ENCODE measurements around the gene DBNDD2.
A peak's percentile ranks its signal among the peaks of the same experiment; 100 is the strongest.

DBNDD2 gene

DNA sequence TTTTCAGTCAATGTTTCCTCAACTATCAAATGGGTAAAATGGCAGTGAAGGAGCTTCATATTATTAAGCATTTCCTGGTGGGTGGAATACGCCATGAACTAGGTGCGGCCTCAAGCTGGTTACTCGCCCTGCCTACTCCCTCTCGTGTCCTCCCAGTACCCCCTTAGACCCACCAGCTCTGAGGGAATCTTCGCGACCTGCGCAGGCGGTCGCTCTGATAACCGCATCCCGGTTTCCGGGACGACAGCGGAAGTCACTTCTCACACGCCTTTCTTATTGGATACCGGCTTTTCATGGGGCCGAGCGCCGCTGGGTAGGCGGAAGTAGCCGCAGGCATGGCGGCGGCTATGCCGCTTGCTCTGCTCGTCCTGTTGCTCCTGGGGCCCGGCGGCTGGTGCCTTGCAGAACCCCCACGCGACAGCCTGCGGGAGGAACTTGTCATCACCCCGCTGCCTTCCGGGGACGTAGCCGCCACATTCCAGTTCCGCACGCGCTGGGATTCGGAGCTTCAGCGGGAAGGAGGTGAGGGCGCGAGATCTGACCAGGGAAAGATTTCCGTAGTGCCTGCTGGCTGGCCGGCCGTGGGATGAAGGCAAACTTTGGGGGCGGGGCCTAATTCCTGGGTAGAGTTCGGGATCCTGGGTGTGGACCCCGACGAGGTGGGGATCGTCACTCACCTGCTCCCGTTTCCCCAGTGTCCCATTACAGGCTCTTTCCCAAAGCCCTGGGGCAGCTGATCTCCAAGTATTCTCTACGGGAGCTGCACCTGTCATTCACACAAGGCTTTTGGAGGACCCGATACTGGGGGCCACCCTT lies 7.9 kb downstream of the DBNDD2 start, which contains the start of gene PIGT:
PIGT (plus strand) TSS at position 320 of the 816 bp plus-strand sequence; CDS start at position 336, 16 bp downstream.
- DNase-seq (ENCODE audit: low spot score): peak; percentile 93

DNA sequence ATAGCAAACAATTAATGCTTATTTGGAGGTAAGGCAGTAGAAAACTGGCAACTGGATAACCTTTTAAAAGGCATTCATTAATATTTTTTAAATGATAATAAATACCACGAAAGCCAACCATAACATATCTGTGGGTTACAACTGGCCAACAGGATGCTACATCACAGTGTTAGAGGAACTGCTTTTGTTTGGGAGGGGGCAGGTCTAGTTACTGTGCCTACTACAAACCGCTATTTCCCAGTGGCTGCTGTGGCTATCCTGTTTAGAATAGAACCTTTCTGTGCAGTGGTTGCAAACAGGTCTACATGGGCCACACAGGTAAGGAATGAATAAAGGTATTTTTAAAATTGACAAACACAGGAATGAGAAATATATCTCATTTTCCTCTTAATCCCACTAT lies 8.8 kb downstream of the DBNDD2 start:
- no peak for DNase-seq (ENCODE audit: low spot score)

DNA sequence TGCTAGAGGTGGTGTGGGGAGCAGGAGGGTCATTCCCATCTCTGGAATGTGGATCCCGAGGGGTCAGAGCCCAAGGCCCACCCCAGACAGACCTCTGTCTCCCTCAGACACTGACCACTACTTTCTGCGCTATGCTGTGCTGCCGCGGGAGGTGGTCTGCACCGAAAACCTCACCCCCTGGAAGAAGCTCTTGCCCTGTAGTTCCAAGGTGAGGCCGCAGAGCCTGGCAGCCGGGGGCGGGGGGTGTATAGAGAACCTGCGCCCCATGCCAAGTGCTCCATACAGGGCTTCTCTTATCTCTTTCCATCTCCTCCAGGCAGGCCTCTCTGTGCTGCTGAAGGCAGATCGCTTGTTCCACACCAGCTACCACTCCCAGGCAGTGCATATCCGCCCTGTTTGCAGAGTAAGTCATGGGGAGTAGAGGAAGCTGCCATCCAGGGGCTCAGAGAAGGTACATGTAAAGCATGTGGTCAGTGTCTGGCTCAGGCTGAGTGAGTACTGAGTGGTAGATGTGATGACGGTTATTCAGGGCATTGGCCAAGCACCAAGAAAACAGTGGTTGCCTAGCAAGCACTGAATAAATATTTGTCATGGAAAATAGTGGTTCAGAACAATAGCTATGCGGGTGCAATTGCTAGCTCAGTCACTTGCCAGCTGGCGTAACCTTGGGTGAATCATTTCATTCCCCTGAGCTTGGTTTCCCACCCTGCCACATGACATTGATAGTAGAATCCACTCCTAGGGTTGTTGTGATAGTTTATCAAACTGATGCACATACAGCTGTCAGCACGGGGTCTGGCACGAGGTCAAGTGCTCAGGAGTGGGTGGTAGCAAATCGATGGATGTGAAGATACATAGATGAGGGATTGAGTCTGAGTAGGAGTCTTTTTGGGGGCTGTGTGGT lies 11.4 kb downstream of the DBNDD2 start:
- DNase-seq (ENCODE audit: low spot score): peak; percentile 93

DNA sequence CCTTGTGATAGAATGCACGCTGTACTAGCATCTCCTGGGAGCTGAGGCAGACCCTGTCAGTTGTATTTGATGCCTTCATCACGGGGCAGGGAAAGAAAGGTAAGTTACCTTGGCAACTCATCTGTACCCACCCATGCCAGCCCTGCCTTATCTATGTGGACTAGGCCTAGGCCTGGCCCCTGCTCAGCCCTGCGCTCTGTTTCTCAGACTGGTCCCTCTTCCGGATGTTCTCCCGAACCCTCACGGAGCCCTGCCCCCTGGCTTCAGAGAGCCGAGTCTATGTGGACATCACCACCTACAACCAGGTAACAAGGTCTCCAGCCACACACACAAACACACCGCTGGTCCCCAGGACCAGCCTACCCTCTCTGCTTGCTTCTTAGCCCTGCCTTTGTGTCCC lies 12.0 kb downstream of the DBNDD2 start:
- DNase-seq (ENCODE audit: low spot score): no peak

DNA sequence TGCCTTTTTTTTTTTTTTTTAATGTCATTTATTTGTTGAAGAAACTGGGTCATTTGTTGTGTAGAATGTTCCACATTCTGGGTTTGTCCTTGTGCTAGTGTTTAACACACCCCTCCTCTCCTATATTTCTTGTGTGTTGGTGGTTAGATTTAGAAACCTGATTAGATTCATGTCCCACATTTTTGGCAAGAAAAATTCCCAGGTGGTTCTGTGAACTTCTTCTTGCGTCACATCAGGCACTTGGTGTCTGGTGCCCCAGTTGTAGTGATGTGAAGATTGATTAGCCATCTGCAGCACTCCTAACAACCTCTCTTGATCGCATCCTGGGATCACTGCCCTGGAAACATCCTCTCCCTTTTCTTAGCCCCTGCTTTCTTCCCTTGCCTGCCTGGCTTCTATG lies 15.6 kb downstream of the DBNDD2 start:
- DNase-seq (ENCODE audit: low spot score): no peak

DNA sequence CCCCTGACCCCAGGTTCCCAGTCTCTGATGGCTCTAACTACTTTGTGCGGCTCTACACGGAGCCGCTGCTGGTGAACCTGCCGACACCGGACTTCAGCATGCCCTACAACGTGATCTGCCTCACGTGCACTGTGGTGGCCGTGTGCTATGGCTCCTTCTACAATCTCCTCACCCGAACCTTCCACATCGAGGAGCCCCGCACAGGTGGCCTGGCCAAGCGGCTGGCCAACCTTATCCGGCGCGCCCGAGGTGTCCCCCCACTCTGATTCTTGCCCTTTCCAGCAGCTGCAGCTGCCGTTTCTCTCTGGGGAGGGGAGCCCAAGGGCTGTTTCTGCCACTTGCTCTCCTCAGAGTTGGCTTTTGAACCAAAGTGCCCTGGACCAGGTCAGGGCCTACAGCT lies 17.5 kb downstream of the DBNDD2 start:
- no peak for DNase-seq (ENCODE audit: low spot score)

DNA sequence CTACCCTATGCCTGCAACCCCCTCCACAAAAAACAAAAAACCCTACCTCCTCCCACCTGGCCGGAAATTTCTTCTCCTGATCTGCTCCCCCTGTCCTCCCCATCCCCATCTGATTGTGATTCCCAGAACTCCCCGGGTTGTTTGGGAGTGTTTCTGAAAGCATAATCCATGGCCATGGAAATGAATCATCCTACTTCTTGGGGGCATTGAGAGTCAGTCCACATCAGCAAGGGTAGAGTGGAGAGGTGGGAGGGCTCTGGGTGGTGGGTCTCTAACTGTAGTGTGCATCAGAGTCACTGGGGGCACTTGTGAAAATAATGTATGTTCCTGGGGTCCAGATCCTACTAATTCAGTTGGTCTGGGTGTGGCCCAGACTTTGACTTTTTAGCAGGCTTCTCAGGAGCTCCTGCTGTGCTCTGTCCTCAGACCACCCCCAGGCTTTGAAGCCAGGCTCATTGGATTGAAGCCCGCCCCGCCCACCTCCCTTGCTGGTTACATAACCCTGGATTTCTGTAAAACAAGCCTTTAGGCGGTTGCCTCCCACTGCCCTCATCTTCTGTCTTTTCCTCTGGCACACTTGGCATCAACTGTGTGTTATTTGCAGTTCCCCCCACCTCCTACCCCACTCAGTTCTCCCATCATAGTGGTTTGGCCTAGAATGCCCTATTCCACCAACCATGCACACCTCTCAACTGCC lies 18.4 kb downstream of the DBNDD2 start:
- DNase-seq (ENCODE audit: low spot score): no peak

DNA sequence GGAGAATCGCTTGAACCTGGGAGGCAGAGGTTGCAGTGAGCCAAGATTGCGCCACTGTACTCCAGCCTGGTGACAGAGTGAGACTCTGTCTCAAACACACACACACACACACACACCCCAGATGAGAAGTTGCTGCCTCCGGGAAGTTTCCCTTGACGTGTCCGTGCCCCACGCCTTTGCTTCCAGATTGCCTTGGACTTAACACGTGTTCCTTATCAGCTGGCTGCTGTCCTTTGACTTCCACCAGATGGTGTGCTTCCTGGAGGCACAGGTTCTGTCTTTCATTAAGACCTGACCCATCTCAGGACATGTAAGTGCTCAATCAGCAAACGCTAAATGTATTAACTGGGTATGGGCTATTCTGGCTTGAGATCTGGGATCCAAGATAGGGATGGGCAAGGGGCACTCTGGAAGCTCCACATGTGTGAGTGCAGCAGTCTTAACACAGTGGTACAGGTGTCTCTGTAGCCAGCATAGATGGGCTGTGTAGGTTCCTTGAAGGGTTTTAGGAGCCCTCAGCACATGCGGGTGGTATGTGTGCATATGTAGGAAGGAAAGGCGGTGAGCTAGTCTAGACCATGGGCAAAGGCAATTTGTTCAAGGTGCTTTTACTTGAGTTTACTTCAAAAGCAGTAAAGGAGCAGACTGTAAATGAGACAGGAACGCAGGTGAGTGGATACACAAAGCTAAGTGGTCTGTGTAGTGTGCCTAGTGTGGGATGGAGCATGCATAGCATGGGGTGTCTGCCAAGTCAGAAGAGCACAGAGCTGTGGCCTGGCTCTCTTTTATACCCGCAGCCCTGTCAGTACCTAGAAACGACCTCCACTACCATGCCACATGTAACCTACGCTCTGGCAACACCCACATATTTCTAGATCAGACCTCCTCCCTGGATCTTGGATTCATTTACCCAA lies 19.4 kb downstream of the DBNDD2 start:
- DNase-seq (ENCODE audit: low spot score): no peak

DNA sequence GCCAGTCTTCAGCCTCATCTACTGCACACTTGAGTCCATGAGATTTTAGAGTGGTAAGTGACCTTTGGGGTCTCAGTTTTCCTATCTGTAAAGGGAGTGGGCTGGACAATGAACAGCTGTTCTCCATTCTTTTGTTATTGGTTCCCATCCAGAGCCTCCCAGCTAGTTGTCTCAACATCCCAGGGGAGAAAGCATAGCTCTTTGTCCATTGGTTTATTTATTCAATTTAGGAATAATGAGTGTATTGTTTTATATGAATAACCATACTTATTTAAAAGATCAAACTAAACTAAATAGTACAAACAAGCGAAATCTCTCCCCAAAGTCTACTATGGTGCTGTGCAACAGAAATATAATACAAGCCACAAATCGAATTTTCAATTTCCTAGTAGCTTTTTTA lies 21.5 kb downstream of the DBNDD2 start:
- no peak for DNase-seq (ENCODE audit: low spot score)

DNA sequence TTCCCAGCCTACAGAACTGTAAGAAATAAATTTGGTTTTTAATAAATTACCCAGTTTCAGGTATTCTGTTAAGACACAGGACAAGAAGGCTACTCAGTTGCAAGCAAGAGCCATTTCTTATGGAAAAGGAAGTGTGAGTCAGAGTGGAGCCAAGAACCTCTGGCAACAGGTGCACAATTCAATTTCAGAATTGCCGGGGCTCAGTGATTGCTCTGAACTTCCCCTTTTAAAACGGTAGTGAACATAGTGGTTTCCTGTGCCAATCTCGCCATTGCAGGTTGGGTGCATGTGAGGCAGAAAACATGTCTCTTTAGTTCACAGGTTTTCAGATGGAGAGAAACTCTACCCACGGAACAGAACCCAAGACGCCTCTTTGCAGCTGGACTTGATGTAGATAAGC lies 24.2 kb downstream of the DBNDD2 start:
- DNase-seq (ENCODE audit: low spot score): no peak

DNA sequence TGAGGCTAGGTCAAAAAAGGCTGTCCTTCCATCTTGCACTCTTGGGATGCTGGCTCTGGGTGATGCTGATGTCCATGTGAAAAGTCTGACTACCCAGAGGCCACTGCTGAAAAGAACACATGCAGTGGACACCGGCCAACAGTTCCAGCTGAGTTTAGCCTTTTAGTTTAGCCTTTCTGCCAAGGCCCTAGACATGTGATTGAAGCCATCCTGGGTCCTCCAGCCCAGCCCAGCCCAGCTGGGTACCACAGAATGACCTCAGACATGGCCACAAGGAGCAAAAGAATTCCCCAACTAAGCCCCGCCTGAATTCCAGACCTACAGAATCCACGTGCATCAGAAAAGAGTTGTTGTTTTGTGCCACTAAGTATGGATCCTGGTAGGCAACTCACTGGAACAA lies 25.2 kb downstream of the DBNDD2 start:
- DNase-seq (ENCODE audit: low spot score): no peak

DNA sequence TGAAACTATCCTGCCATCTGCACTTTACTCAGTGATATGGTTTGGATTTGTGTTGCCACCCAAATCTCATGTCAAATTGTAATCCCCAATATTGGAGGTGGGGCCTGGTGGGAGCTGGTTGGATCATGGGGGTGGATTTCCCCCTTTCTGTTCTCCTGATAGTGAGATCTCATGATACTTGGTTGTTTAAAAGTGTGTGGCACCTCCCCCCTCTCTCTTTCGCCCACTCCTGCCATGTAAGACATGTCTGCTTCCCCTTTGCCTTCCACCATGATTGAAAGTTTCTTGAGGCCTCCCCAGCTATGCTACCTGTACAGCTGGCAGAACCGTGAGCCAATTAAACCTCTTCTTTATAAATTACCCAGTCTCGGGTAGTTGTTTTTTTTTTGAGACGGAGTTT lies 25.9 kb downstream of the DBNDD2 start:
- DNase-seq (ENCODE audit: low spot score): no peak

DNA sequence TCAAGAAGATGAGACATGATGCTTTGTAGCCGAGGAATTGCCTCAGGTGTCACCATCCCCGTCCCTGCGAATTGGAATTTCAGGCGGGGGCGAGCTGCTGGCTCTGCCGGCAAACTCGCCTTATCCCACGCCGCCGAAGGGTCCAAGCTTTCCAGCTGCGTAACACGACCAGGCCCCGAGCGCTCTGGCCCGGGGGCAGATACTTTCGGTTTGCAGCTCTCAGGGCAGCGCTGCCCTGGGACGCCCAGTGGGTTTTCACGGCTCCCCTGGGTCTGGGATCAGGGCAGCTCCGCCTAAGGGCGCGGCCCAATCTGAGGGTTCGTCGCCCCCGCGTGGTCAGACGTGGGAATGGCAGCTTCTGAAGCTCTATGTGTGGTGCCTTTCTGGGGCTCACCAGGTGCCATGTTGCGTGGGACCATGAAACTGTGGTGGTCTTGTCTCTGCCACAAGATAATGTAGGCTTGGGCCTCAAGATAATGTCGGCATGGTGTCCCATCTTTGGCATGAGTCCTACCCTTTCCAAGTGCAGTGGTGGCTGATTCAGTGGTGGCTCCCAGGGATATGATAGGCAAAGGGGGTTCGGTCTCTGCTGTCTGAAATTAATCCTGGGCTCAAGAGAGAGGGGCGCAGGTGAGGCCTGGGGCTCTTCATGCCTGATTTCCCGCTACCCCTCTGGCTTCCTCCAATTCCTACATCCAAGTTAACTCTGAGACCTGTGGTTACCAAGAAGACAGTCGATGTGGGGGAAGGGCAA lies 28.8 kb downstream of the DBNDD2 start:
- DNase-seq (ENCODE audit: low spot score): peak; percentile 90

DNA sequence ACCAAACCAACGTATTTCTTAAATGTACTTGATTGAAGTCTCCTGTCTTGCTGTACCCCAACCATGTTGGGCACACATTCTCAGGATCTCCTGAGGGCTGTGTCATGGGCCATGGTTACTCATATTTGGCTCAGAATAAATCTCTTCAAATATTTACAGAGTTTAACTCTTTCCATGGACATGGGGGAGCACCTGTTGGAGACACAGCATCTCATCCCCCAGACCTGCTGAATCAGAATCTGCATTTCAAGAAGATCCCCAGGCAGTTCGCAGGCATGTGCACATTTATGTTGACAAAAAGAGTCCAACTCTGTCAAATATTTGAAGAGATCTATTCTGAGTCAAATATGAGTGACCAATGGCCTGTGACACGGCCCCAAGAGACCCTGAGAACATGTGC lies 32.3 kb downstream of the DBNDD2 start:
- DNase-seq (ENCODE audit: low spot score): no peak

DNA sequence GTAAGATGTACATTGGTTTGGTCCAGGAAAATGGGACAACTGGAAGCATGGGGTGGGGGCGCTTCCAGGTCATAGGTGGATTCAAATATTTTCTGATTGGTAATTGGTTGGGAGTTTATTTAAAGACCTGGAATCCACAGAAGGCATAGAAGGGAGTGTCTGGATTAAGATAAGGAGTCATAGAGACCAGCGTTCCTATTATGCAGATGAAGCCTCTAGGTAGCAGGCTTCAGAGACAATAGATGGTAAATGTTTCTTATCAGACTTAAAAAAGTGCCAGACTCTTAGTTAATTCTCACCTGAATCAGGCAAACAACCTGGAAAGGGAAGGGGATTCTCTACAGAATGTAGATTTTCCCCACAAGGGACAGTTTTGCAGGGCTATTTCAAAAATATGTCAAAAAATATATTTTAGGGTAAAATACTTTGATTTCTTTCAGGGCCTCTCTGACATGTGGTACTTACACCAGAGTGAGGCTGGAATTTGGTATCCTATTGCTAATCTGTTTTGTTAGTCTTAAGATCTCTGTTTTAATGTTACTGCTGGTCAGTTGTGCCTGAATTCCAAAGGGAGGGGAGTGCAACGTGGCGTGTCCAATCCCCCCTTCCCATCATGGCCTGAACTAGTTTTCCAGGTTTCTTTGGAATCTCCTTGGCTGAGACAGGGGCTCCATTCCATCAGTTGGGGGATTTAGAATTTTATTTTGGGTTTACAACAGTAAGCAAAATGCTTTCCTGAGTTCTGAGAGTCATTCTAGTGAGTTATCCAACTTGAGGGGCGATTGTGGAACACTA lies 33.0 kb downstream of the DBNDD2 start:
- DNase-seq (ENCODE audit: low spot score): no peak

DNA sequence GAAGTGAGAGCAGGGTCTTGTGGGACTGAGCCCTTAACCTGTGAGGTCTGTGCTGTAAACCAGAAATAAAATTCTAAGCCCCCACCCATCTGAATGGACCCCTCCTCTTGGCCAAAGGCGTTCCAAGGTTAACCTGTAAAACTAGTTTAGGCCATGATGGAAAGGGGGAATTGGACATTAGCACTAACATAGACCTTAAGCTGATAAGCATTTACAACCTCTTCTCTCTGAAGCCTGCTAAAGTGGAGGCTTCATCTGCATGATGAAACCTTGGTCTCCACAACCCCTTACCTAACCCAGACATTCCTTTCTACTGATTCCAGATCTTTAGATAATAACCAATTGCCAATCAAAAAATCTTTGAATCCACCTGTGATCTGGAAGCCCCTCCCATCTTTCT lies 33.7 kb downstream of the DBNDD2 start:
- no peak for DNase-seq (ENCODE audit: low spot score)

DNA sequence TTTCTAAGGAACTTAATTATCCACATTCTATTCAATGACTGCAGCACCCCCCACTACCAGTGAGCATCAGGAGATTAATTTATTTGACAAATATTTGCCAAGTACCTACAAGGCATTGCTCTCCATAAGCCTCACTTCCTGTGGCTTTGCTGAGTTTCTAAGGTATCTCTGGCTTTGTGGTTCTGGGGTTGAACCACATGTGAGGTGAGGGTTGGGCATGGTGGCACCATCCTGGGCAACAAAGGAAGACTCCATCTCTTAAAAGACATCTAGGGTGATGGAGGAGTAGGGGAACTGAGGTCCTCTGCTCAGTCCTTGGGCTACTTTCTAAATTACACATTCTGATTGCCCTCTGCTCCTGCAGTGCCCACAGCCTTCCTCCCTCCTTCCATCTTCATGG lies 36.0 kb downstream of the DBNDD2 start:
- DNase-seq (ENCODE audit: low spot score): no peak

DNA sequence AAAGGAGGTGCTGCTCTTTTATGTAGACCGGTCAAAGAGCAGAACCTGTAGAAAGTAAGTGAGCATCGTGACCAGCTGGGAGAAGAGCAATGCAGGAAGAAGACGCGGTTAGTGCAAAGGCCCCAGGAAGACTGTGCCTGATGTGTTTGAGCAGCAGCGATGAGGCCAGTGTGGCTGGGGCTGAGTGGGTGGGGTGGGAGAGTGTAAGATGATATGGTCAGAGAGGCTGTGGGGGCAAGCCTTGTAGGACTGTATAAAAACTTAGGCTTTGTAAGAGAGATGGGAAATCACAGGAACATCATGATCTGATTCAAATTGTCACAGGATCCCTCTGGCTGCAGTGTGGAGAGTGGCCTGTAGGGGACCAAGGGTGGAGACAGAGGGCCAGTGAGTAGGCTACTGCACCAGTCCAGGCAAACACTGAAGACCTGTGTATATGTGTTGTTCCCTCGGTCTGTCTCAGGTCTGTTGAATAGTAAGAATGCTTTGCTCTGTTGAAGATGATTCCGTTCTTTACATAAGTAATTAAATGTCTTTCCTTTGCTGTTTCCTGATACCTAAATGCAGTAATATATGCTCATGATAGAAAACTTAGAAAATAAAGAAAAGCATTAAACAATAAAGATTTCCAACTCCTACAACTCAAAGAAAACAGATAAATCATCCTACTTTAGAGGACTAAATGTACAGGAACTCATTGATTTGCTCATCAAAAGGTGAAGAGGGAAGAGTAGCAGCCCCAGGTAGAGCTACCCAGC lies 37.9 kb downstream of the DBNDD2 start:
- peak; percentile 63 for DNase-seq (ENCODE audit: low spot score)

DNA sequence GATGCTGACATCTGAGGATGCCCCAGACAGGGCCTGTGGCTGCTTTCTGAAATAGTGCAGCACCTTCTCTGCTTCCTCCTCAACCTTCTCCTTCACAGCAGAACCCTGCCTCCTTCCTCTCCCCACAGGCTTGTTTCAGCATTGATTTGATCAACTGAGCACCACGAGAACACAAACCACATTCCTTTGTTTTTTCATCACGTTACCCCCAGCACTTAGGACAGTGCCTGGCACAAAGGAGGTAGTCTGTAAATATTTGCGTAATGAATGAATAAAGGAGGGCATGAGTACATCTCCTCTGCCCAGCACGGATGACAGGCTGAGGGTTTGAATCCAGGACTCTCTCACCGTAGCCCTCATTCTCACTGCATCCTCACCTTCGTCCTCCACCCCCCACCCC lies 40.2 kb downstream of the DBNDD2 start:
- DNase-seq (ENCODE audit: low spot score): no peak

All from RKO (cell line).